Right lobe of liver (tissue), 6 donors: ENCODE results near the gene PLAA. TPM values are rescaled to one million over a fixed set of nuclear protein-coding genes. Genes with fewer than 3 reads are reported as not detected.
A peak's percentile ranks its signal among the peaks of the same experiment; 100 is the strongest.

ENCODE experiments used
- ATAC-seq, 4 donors: fragments of 200-7000 bp; cut with Tn5 transposase; one replicate each; pipeline ENCODE4 v1.9.1; 2020; ENCODE audit warnings: mild to moderate bottlenecking in 4 of 4, moderate library complexity in 4 of 4
- DNase-seq, 3 donors: peaks; one replicate each; pipeline ENCODE4 v3.0.0-alpha.2; 2020
- H3K27ac ChIP-seq, 3 donors: fragments of 200-600 bp; one replicate each; pipeline ENCODE4 v1.8.0; 2022
- H3K27me3 ChIP-seq, 2 donors: fragments of 200-600 bp; one replicate each; pipeline ENCODE4 v1.8.0; 2022
- H3K36me3 ChIP-seq, 4 donors: fragments of 200-600 bp; sonication (generic) in 1 of 4; one replicate each; pipeline versions ENCODE4 v1.5.1 to v1.8.0; 2017 to 2022; ENCODE audit warnings: control low read depth in 1 of 4
- H3K4me1 ChIP-seq, 4 donors: fragments of 200-600 bp; sonication (generic) in 1 of 4; one replicate each; pipeline versions ENCODE4 v1.5.1 to v1.8.0; 2017 to 2022; ENCODE audit warnings: control low read depth in 1 of 4
- H3K4me3 ChIP-seq, 3 donors: fragments of 200-600 bp; one replicate each; pipeline ENCODE4 v1.8.0; 2022
- H3K9me3 ChIP-seq, 4 donors: fragments of 200-600 bp; sonication (generic) in 1 of 4; one replicate each; pipeline versions ENCODE4 v1.5.1 to v1.8.0; 2017 to 2022; ENCODE audit warnings: control low read depth in 1 of 4
- POLR2A ChIP-seq: fragments of 450-650 bp; IDR thresholded peaks from one replicate; pipeline ENCODE4 v1.6.1; 2017; ENCODE audit warnings: antibody characterized with exemption, mild to moderate bottlenecking
- WGBS: methylation state at CpG from one replicate; pipeline ENCODE4 v1.1.6; 2018; ENCODE audit warnings: low coverage, low lambda C conversion rate; ENCODE audit not compliant: insufficient coverage; ENCODE audit errors: missing lambda C conversion rate; 5-methylcytosine and 5-hydroxymethylcytosine counted together
- intact Hi-C, 2 donors: fragments of 100-400 bp; cut with DNase I; formaldehyde crosslinking; loops; one replicate each; pipeline versions ENCODE4 v1.11.2 to v1.14.1; 2022
- total RNA-seq, 6 experiments: library from RNA; depleted of rRNA in 2 of 6; stranded (reverse); fragments of >200 nt in 2 of 6; fragmentation: NEBNext Ultra II Directional in 3 of 6; extraction: Animal tissue kit (Norgen Biotek cat#: 25700) in 3 of 6; gene quantifications; one replicate each; pipeline versions ENCODE4 v1.1.0 to v1.2.4, GENCODE V29; 2016 to 2023
- TF ChIP-seq, protein P1 (sequence below), 4 donors: fragments of 200-600 bp in 3 of 4; fragments of 450-650 bp in 1 of 4; IDR thresholded peaks; one replicate each; pipeline versions ENCODE4 v1.5.1 to v1.8.0; 2016 to 2022; ENCODE audit warnings: antibody characterized with exemption in 4 of 4, mild to moderate bottlenecking in 2 of 4
- donor health status: DM: no; HTN: yes; CAD: no.
- donor health status: DM: no; HTN: no; CAD: no.
- donor health status: DM: no; HTN: no; CAD: no.
- donor health status: DM: no; HTN: yes; CAD: no.
- donor health status: DM: no; HTN: yes; CAD: no.

Gene PLAA
- total RNA-seq, 6 experiments from 2014 or later: 10.7 to 26.1 (median 16.8) TPM

DNA sequence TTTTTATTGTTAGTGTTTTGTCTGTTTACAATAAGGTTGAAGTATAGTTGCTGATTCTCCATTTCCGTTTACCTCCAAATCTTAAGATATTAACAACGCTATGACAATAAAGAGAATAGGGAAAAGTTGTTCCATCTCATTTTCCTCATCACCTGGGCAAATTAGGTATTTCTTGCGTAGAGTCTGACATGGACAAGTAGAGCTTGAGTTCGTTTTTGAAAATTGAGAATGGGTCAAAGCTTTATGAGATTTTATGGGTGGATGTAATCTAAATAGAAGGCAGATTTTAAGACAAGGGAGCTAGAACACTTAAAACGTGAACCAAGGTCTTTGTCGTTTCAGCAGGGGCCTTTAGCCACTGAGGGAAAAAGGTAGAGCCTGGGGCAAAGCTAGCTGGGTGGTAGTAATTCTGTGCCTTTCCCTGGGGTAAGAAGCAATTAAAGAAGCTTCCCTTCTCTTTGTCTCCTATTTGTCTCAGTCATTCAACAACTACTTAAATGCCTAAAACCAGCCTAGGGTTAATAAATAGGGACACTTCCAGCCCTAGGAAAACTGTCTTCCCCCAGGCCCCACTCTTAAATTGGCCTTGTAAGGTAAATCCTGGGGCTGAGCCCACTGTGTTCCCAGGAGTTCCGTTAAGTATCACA is 53.9 kb downstream of the PLAA start:
- TF ChIP-seq, protein P1, sequence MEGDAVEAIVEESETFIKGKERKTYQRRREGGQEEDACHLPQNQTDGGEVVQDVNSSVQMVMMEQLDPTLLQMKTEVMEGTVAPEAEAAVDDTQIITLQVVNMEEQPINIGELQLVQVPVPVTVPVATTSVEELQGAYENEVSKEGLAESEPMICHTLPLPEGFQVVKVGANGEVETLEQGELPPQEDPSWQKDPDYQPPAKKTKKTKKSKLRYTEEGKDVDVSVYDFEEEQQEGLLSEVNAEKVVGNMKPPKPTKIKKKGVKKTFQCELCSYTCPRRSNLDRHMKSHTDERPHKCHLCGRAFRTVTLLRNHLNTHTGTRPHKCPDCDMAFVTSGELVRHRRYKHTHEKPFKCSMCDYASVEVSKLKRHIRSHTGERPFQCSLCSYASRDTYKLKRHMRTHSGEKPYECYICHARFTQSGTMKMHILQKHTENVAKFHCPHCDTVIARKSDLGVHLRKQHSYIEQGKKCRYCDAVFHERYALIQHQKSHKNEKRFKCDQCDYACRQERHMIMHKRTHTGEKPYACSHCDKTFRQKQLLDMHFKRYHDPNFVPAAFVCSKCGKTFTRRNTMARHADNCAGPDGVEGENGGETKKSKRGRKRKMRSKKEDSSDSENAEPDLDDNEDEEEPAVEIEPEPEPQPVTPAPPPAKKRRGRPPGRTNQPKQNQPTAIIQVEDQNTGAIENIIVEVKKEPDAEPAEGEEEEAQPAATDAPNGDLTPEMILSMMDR (IDR thresholded peaks at IDR 0.05): no peak
- peak; percentile 9 for TF ChIP-seq POLR2A
- Histone ChIP-seq H3K4me1 (peaks cover 0 to 9% (median 0%) of the 10 kb centered on the region in 4 donors), H3K9me3 (no peaks in the 10 kb centered on the region), H3K36me3 (no peaks in the 10 kb centered on the region), H3K27ac (peak overlapping the region; percentile 83 to 96 (median 92)), H3K27me3 (no peaks in the 10 kb centered on the region), H3K4me3 (peak overlapping the region; percentile 84 to 97 (median 94))
- DNase-seq: no peak
- no peak for ATAC-seq
- WGBS: 13% methylated on average over 7 of the region's 7 CpGs
- intact Hi-C loops: loop anchor here in 1 of 2 donors (10.0 kb wide), 1 partner anchor 52 kb away; the partner anchor contains the start of gene PLAA

DNA sequence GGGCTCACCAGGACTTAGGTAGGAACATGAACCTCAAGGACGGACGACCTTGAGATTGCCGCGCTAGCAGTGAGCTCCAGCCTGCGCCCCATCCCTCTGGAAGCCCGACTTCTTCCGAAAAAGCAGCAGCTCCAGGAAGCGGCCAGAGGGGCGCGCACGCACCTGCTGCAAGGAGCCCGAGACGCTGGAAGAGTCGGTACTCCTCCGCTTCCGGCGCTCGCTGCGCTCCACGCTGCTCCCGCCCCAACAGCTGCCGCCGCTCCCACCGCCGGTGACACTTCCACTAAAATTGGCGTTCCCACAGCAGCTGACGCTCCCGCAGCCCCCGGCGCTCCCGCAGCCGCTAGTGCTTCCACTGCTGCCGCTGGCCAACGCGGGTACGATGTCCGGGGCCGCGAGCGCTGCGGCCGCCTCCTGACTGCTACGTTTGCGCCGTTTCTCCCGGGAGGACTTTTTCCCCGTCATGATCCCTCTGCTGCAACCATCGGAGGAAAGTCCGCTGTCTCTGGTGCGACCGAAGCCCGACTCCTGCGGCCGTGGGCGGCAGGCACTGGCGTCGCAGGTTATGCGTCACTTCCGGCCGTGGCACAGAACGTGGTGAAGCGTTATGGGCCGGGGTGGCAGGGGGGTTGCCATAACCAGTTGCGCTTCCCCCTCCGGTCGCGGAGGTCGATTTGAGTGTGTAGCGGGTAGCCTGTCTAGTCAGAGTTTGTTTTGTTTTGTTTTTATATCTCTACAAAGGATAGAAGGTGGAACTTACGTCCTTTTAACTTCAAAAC is 54.6 kb downstream of the PLAA start, which contains the start of gene CAAP1:
Gene CAAP1, minus strand, starts transcription at position 552 of the 779 bp plus-strand sequence. Its CDS starts 87 bp downstream, at position 465.
- peak; percentile 94 for TF ChIP-seq POLR2A
- TF ChIP-seq, protein P1 (IDR thresholded peaks at IDR 0.05): peak; percentile 17 to 44 (median 30)
- H3K27ac ChIP-seq: peak within 1 kb of the TSS; percentile 83 to 96 (median 92)
- H3K9me3 ChIP-seq: no peaks in the 10 kb centered on the region
- intact Hi-C loops: loop anchor here in 1 of 2 donors (10.0 kb wide), 1 partner anchor 52 kb away; the partner anchor contains the start of gene PLAA
- peak within 1 kb of the TSS; percentile 84 to 97 (median 94) for H3K4me3 ChIP-seq
- H3K4me1 ChIP-seq: peaks cover 0 to 11% (median 0%) of the 10 kb centered on the region in 4 donors
- DNase-seq (peak; percentile 95 to 96 (median 95)), ATAC-seq (peak; percentile 94 to 97 (median 96))
- no peaks in the 10 kb centered on the region for H3K36me3 ChIP-seq
- no peaks in the 10 kb centered on the region for H3K27me3 ChIP-seq
- 2% methylated on average over 26 of the region's 70 CpGs for WGBS

DNA sequence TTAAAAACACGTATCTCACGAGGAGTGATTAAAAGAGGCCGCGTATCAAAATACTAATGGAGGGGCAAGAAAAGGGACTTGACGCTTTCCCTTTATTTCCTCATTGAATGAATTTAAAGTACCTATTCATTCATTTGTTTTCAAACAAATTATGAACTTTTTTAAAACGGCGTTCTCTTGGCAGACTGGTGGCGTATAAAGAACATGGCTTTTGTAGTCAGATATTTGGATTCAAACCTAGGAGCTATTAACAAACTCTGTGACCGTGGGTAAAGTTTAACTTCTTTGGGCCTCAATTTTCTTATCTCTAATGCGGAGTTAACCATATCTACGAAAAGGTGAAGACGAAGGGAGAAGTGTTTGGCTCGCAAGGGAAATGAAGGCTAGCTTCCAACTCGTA is 55.3 kb downstream of the PLAA start:
- peak overlapping the region; percentile 83 to 96 (median 92) for H3K27ac ChIP-seq
- ATAC-seq: peak in 3 of 4 donors; percentile 2 to 34 (median 8)

DNA sequence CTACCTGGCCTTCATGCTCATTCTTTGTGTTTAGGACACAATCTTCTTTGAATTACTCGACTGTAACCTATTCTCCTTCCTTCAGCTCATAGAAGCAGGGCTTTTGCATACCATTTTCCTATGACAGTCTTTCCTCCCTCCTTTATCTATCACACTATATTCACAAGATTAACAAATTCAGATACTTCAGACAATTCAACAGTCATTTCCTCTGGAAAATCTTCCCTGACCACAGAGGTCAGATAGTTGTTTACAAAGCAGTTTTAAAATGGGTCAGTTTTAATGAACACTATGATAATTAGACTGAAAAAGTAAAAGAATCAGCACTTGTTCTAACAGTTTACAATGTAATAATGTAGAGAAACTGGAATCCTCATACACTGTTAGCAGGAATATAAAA is 58.8 kb downstream of the PLAA start:
- DNase-seq (no peak), ATAC-seq (no peak)
- peaks cover 0 to 11% (median 0%) of the 10 kb centered on the region in 4 donors for H3K4me1 ChIP-seq
- no peak overlapping the region for H3K27ac ChIP-seq
- H3K4me3 ChIP-seq: no peak overlapping the region
- intact Hi-C loops: no loop called here
- peaks cover 0 to 11% (median 0%) of the 10 kb centered on the region in 4 donors for H3K36me3 ChIP-seq
- H3K27me3 ChIP-seq: no peaks in the 10 kb centered on the region
- peaks cover 0 to 4% (median 0%) of the 10 kb centered on the region in 4 donors for H3K9me3 ChIP-seq
- TF ChIP-seq, protein P1 (IDR thresholded peaks at IDR 0.05): no peak
- no peak for TF ChIP-seq POLR2A
- WGBS: 70% methylated on average over 1 of the region's 1 CpG

More for the DNA sequence above, 55.3 kb downstream of the PLAA start:
- peaks cover 0 to 11% (median 0%) of the 10 kb centered on the region in 4 donors for H3K4me1 ChIP-seq
- H3K27me3 ChIP-seq: no peaks in the 10 kb centered on the region
- peak overlapping the region; percentile 84 to 97 (median 94) for H3K4me3 ChIP-seq
- no peaks in the 10 kb centered on the region for H3K9me3 ChIP-seq
- intact Hi-C loops: loop anchor here in 1 of 2 donors (10.0 kb wide), 1 partner anchor 53 kb away; the partner anchor contains the start of gene PLAA
- no peak for TF ChIP-seq POLR2A
- TF ChIP-seq, protein P1 (IDR thresholded peaks at IDR 0.05): no peak
- 0% methylated on average over 14 of the region's 14 CpGs for WGBS
- DNase-seq: no peak
- H3K36me3 ChIP-seq: no peaks in the 10 kb centered on the region
